ENCODE measurements around the gene ARRB1. TPM values are rescaled to one million over a fixed set of nuclear protein-coding genes. Genes with fewer than 3 reads are reported as not detected.

The ARRB1 gene
- total and polyA plus RNA-seq, 5 experiments from 2014 or later: 7.6 to 65.3 (median 12.2) TPM

- H3K36me3 Mint-ChIP-seq: peaks cover 0 to 66% (median 5%) of the 10 kb centered on the region in 3 donors
- DNase-seq (no peak), ATAC-seq (no peak)
- no peaks in the 10 kb centered on the region for H3K9me3 Mint-ChIP-seq
- peaks cover 5 to 20% (median 11%) of the 10 kb centered on the region in 4 donors for H3K4me1 Mint-ChIP-seq
- H3K4me3 Mint-ChIP-seq: no peak overlapping the region
- POLR2A ChIA-PET: no interaction called here
- no peaks in the 10 kb centered on the region for H3K27me3 Mint-ChIP-seq
- H3K27ac Mint-ChIP-seq: peak overlapping the region in 6 of 10 donors; percentile 27 to 85 (median 51)
These were observed 64.5 kb downstream of the ARRB1 start for GRCh38 chr11:75286826-75287465.

GRCh38 chr11:75285776-75286360 is 65.6 kb downstream of the ARRB1 start:
- Mint-ChIP-seq H3K27ac (peak overlapping the region in 2 of 10 donors; percentile 47 to 50), H3K4me3 (no peak overlapping the region), H3K9me3 (no peaks in the 10 kb centered on the region), H3K27me3 (no peaks in the 10 kb centered on the region), H3K36me3 (peaks cover 0 to 73% (median 5%) of the 10 kb centered on the region in 3 donors), H3K4me1 (peaks cover 2 to 16% (median 8%) of the 10 kb centered on the region in 4 donors)
- no peak for DNase-seq
- no peak for ATAC-seq
- POLR2A ChIA-PET: no interaction called here

DNA sequence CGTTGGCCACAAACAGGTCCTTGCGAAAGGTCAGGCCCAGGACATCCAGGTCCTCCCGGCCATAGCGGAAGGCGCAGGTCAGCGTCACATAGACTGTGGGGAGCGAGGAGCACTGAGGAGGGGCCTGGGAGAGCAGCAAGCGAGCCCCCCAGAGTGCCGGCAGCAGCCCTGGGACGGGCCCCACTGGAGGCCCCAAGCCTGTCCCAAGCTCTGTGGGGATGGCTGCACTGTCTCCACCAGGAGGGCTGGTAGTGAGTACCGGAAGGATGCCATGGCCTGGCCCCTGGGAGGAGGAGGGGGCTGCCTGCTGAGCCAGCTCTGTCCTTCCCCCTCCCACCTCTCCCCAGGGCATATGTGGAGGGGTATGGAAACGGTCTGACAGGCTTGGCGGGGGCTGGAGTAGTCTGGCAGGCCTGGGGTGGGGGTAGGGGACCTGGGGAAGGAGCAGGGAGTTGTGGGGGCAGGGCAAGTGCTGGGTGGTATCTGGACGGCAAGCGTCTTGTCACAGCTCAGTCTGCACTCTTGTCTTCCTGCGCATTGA is 68.0 kb downstream of the ARRB1 start:
- POLR2A ChIA-PET: interaction anchor here (0.9 to 12.3 kb wide), 3 partner anchors 58 to 101 kb away, joined by 3 to 110 read pairs (median 53); partner anchors contain the start of gene ARRB1
- peaks cover 4 to 66% (median 15%) of the 10 kb centered on the region in 3 donors for H3K36me3 Mint-ChIP-seq
- H3K4me1 Mint-ChIP-seq: peaks cover 16 to 24% (median 22%) of the 10 kb centered on the region in 4 donors
- H3K27me3 Mint-ChIP-seq: no peaks in the 10 kb centered on the region
- ATAC-seq (no peak), DNase-seq (no peak)
- H3K27ac Mint-ChIP-seq: peak overlapping the region in 4 of 10 donors; percentile 5 to 74 (median 60)
- H3K4me3 Mint-ChIP-seq: no peak overlapping the region
- no peaks in the 10 kb centered on the region for H3K9me3 Mint-ChIP-seq

GRCh38 chr11:75281469-75282095 is 69.9 kb downstream of the ARRB1 start:
- Mint-ChIP-seq H3K36me3 (peaks cover 4 to 57% (median 20%) of the 10 kb centered on the region in 3 donors), H3K27ac (peak overlapping the region in 8 of 10 donors; percentile 13 to 88 (median 64)), H3K4me1 (peaks cover 23 to 42% (median 37%) of the 10 kb centered on the region in 4 donors), H3K27me3 (no peaks in the 10 kb centered on the region), H3K4me3 (no peak overlapping the region), H3K9me3 (no peaks in the 10 kb centered on the region)
- DNase-seq: no peak
- no peak for ATAC-seq
- POLR2A ChIA-PET: interaction anchor here (0.5 to 12.3 kb wide), 5 partner anchors 10 to 144 kb away, joined by 3 to 110 read pairs (median 4); partner anchors contain the start of gene ARRB1

DNA sequence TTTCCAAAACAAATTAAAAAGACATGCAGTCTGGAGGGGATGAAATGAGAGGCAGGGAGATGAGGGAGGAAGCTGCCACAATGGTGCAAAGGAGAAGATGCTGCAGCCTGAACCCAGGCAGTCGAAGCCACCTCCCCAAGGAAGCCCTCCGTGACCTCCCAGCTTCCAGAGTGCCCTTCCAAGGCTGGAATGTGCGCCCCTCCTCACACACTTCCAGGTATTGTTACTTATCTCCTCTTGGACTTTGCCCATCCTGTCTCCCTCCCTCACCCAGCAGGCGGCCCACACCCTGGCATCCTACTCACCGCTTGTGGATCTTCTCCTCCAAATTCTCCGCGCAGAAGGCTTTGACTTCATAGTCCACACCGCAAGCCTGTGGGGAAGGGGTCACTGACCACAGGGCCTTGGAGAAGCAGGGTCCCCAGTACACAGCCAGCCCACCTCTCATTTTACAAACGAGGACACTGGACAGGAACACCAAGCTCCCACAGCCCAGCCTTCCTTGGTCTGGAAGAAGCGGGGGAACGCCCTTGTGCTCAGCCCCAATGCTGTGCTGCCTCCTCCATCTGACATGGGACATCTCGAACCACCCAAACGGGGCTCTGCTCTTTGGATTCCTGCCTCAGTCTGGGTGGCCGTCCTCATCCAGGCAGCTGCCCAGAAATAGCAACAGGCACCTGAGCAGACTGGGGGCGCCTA is 70.5 kb downstream of the ARRB1 start:
- H3K27me3 Mint-ChIP-seq: no peaks in the 10 kb centered on the region
- POLR2A ChIA-PET: interaction anchor here (0.5 to 12.3 kb wide), 12 partner anchors 9 to 332 kb away, joined by 3 to 146 read pairs (median 4); partner anchors contain the start of genes ARRB1, SPCS2 and XRRA1
- DNase-seq (no peak), ATAC-seq (no peak)
- peaks cover 4 to 53% (median 23%) of the 10 kb centered on the region in 3 donors for H3K36me3 Mint-ChIP-seq
- H3K4me3 Mint-ChIP-seq: no peak overlapping the region
- peak overlapping the region in 8 of 10 donors; percentile 9 to 97 (median 91) for H3K27ac Mint-ChIP-seq
- H3K4me1 Mint-ChIP-seq: peaks cover 29 to 49% (median 43%) of the 10 kb centered on the region in 4 donors
- no peaks in the 10 kb centered on the region for H3K9me3 Mint-ChIP-seq

DNA sequence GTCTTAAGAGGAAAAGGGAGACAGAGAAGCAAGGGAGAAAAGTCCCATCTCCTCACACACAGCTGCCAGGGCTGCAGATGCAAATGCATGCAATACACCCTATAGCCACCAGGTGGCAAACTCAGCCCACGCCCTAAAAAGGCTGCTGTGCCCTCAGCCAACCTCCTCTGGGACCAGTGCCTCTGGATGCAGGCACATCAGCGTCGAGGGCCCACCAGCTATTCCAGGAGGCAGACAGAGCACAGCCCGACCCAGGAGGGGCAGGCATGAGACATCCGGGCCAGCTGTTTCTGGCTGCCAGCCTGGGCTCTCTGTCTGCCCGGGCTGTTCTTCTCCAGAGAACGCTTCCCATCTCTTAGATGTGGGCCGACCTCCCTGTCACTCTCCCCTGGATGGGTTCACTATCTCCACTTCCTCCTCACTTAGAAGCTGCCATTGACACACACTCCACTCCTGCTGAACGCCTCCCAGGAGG is 71.2 kb downstream of the ARRB1 start:
- Mint-ChIP-seq H3K4me1 (peaks cover 33 to 56% (median 50%) of the 10 kb centered on the region in 4 donors), H3K9me3 (no peaks in the 10 kb centered on the region), H3K4me3 (peak overlapping the region in 7 of 10 donors; percentile 7 to 56 (median 38)), H3K36me3 (peaks cover 4 to 54% (median 22%) of the 10 kb centered on the region in 3 donors), H3K27me3 (no peaks in the 10 kb centered on the region), H3K27ac (peak overlapping the region; percentile 79 to 97 (median 92))
- peak; percentile 42 for ATAC-seq
- DNase-seq: peak; percentile 54 to 86 (median 72)
- POLR2A ChIA-PET: interaction anchor here (0.7 to 12.3 kb wide), 13 partner anchors 10 to 331 kb away, joined by 3 to 146 read pairs (median 4); partner anchors contain the start of genes ARRB1, SPCS2 and XRRA1

GRCh38 chr11:75279273-75279672 is 72.2 kb downstream of the ARRB1 start:
- no peak for DNase-seq
- POLR2A ChIA-PET: interaction anchor here (0.8 to 12.3 kb wide), 6 partner anchors 9 to 109 kb away, joined by 3 to 146 read pairs (median 30); partner anchors contain the start of gene ARRB1
- no peaks in the 10 kb centered on the region for H3K9me3 Mint-ChIP-seq
- peak overlapping the region; percentile 94 to 100 (median 98) for H3K27ac Mint-ChIP-seq
- H3K4me1 Mint-ChIP-seq: peaks cover 34 to 60% (median 54%) of the 10 kb centered on the region in 4 donors
- peak overlapping the region in 3 of 10 donors; percentile 14 to 43 (median 15) for H3K4me3 Mint-ChIP-seq
- H3K36me3 Mint-ChIP-seq: peaks cover 4 to 46% (median 22%) of the 10 kb centered on the region in 3 donors
- H3K27me3 Mint-ChIP-seq: no peaks in the 10 kb centered on the region
- ATAC-seq: no peak

GRCh38 chr11:75277991-75278790 is 73.3 kb downstream of the ARRB1 start:
- H3K36me3 Mint-ChIP-seq: peaks cover 4 to 40% (median 23%) of the 10 kb centered on the region in 3 donors
- H3K4me1 Mint-ChIP-seq: peaks cover 39 to 71% (median 64%) of the 10 kb centered on the region in 4 donors
- no peaks in the 10 kb centered on the region for H3K27me3 Mint-ChIP-seq
- POLR2A ChIA-PET: interaction anchor here (1.0 to 12.3 kb wide), 5 partner anchors 15 to 121 kb away, joined by 3 to 146 read pairs (median 73); partner anchors contain the start of genes ARRB1 and RPS3
- peak overlapping the region; percentile 94 to 100 (median 98) for H3K27ac Mint-ChIP-seq
- ATAC-seq (no peak), DNase-seq (no peak)
- H3K4me3 Mint-ChIP-seq: peak overlapping the region in 6 of 10 donors; percentile 14 to 83 (median 47)
- H3K9me3 Mint-ChIP-seq: no peaks in the 10 kb centered on the region

GRCh38 chr11:75277211-75277805 is 74.2 kb downstream of the ARRB1 start:
- Mint-ChIP-seq H3K36me3 (peaks cover 4 to 40% (median 23%) of the 10 kb centered on the region in 3 donors), H3K27me3 (no peaks in the 10 kb centered on the region), H3K27ac (peak overlapping the region; percentile 94 to 100 (median 98)), H3K9me3 (no peaks in the 10 kb centered on the region), H3K4me3 (peak overlapping the region in 9 of 10 donors; percentile 14 to 90 (median 77)), H3K4me1 (peaks cover 43 to 79% (median 73%) of the 10 kb centered on the region in 4 donors)
- POLR2A ChIA-PET: interaction anchor here (0.8 to 12.3 kb wide), 13 partner anchors 9 to 136 kb away, joined by 3 to 146 read pairs (median 15); partner anchors contain the start of genes ARRB1, RPS3 and TPBGL
- no peak for DNase-seq
- no peak for ATAC-seq

DNA sequence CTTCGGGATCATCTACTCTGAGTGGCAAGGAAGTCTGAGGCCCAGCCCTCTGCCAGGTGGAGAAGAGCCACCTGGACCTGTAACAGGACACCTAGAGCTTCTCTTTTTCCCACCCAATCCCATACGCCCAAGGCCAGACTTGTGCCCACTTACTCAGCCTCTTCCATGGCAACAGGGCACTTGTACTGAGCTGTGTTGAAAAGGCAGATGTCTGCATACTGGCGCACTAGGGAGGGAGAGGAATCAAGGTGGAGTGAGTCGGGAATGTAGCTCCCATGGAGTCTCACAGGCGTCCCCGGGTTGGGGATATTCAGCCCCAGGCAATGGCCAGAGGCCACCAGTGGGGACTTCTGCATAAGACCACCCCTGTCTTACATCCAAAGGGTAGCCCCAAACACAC is 74.8 kb downstream of the ARRB1 start:
- H3K9me3 Mint-ChIP-seq: no peaks in the 10 kb centered on the region
- DNase-seq (no peak), ATAC-seq (no peak)
- peak overlapping the region; percentile 16 to 91 (median 86) for H3K4me3 Mint-ChIP-seq
- peak overlapping the region; percentile 94 to 100 (median 98) for H3K27ac Mint-ChIP-seq
- H3K27me3 Mint-ChIP-seq: no peaks in the 10 kb centered on the region
- H3K36me3 Mint-ChIP-seq: peaks cover 4 to 38% (median 20%) of the 10 kb centered on the region in 3 donors
- H3K4me1 Mint-ChIP-seq: peaks cover 43 to 82% (median 76%) of the 10 kb centered on the region in 4 donors
- POLR2A ChIA-PET: interaction anchor here (0.7 to 12.3 kb wide), 16 partner anchors 8 to 135 kb away, joined by 3 to 146 read pairs (median 12); partner anchors contain the start of genes ARRB1, RPS3 and TPBGL

All from naive thymus-derived CD8-positive, alpha-beta T cell (primary cell).